HPDE6-E6E7 (cell line): ENCODE results near the gene MGAT5.
A peak's percentile ranks its signal among the peaks of the same experiment; 100 is the strongest.

ENCODE experiments used
- DNase-seq: peaks from one replicate; pipeline ENCODE4 v3.0.0; 2011; ENCODE audit warnings: missing footprints; ENCODE audit errors: extremely low spot score

Gene MGAT5

DNA sequence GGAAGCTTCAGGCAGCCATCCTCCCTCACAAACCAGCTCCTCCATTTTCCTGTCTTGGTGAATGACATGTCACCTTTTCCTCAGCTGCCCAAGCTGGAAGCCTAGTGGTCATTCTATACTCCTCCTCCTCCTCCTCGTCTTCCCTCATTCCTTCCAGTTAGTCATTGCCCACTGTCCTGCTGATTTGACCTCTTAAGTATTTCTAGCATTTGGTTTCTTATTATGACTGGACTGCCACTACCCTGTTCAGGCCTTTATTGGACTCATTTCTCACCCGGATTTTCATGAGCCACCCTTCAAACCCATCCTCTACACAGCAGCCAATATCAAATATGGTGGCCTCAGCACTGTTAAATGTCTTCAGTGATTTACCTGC is 21.9 kb upstream of the MGAT5 start:
- DNase-seq = no peak

DNA sequence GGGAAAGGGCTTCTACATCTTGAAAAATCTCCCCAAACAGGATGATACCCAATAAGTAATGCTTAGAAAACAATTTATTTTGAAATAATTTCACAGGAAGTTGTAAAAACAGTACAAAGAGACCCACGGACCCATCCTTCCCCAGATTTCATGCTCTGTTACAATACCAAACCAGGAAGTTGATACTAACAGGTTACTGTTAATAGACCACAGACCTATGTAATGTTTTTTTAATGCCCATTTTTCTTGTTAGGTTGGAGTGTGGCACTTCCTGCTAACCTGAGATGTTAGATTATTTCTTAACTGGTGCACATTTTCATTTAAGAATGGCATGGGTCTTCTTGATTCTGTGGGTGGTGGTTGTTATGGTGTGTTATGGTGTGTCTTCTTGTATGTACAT is 21.4 kb upstream of the MGAT5 start:
- DNase-seq = no peak

DNA sequence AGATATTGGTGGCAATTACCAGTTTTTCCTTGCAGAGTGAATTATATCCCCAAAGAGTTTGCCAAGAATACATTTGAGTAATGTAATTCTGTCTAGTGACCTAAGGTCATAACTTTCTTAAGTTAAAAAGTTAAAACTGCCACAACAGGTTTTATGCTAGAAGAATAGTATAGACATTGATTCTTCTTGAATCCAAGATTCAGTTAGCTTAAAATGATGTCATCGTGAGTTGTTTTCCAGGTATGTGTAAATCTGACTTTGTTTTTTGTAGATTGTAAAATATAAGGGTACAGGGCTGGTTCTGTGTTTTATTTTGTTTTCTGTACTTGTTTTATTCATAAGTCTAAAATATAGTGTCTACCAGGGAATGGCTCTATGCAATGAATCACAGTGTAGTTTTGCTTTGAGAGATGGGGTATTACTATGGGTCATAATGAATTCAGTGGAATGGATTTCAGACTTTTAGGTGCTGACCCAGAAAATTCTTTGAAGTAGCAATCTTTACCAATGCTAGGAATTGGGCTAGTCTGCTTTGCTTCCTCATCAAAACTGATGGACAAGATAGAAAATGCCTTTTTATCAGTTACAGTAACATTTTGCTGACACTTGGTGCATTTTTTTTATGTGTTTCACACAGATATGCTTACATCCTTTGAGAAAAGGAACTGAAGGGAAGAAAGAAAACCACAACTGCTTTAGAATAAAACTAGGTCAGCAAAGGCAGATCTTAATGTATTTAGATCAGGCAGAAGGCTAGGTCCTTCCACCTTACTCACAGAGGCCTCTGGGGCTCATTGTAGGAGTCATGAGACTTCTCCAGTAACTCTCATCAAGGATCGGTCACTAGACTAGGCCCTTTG is 20.8 kb upstream of the MGAT5 start:
- no peak for DNase-seq

DNA sequence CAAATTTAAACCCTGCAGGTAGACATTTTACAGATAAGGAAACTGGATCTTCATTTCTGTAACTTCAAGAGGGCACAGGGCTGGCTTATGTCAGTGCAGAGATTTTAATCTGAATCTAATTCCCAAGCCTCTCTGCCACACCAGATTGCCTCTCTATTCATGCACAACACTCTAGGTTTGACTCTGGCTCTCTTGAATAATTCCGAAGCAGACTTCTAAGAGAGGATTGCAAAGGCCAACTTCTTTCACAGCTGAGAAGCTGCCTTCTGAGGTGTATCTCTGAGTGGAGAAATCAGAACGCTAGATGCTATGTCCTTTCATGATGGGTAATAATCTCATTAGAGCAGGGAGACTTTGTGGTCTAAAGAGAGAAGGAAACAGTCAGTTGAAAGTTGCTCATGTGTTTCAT is 20.1 kb upstream of the MGAT5 start:
- no peak for DNase-seq

DNA sequence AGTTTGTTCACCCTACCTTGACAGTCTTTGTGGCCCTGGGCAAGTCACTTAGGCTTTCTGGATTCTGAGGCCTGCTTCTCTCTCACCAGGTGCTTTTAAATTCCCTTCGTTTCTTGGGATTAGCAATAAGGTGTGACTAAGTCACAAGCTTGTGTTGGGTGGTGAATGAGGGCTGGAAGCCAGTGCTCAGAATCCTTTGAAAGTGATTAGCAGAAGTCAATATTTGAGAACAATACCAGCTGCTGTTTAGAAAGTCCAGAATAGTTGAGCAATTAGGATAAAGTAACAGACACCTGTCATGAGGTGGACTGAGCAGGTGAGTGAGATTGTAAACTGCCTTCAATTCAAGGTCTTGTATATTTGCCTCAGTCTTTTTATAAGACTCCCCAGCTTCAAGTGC is 19.3 kb upstream of the MGAT5 start:
- no peak for DNase-seq

DNA sequence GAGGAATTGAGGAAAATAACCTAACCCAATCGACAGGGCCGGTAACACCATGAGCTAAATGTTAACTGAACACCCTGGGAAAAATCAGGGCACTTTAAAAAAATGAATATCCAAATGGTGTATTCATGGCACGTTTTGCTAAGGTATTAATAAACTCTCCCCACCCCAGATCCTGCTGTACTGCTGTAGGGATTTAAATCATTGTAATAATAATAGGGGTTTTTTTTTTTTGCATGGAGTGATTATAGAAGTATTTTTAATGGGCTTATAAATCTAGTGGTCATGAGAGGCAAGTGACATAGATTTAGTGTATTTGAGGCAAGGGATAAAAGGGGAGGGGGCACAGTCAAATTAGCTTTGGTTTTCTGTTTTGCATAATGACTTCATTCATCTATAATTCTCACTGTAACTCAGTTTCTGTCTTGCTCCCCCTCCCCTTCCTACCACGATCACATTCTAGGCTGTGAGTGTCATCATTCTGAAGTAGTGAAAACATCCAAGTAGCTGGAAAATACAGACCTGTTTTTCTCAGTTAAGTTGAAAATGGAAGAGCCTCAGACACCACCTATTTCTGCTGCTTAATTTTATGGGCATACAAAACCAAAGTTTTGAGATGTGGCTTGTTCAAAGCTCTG is 18.2 kb upstream of the MGAT5 start:
- no peak for DNase-seq

DNA sequence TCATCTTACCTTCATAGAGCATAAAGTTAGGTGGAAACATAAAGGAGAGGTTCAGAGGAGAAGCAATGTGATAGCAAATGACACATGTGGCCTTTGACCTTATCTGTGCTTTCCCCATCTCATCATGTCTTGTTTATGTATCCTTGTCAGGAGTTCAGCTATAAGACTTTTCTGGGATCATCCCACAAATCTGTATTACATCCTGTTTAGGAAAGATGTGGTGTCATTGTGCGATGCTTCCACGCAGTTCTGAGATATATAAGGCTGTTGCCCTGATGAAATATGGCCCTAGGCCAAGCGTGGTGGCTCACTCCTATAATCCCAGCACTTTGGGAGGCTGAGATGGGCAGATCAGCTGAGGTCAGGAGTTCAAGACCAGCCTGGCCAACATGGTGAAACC is 15.5 kb upstream of the MGAT5 start:
- no peak for DNase-seq

DNA sequence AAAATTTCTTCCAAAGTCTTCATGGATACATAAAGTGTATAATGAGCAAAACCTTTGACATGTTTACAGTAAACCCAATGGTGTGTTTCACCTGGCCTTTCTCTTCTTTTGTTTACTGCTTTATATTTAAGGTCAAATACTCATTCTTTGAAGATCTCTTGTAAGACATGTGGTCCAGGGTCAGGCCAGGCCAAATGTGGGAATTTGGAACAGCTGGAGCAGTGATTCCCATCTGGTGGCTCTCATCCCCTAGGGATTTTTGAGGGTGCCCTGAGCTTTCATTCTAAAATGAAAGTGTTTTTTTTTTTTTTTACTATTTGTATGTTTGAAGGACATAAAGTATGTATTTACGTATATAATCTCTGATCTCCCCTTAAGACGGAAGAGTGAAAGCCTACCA is 13.8 kb upstream of the MGAT5 start:
- DNase-seq = no peak

DNA sequence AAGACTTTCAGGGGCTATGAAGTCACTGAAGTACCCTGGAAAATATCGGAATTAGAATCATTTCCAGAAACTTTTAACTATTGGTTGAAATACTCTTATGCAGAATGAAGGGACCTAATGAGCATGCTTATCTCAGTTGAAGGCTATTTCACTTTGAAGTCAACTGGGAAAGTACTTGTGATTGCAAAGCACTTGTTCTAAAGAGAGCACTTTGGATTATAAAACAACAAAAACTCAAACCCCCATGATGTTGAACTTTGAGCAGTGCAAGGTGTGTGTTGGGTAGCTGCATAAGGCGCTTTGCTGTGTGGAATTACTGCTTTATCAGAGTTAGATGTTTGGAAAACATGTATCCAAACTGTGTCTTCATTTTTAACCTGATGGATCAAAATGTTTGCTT is 12.0 kb upstream of the MGAT5 start:
- DNase-seq = no peak

DNA sequence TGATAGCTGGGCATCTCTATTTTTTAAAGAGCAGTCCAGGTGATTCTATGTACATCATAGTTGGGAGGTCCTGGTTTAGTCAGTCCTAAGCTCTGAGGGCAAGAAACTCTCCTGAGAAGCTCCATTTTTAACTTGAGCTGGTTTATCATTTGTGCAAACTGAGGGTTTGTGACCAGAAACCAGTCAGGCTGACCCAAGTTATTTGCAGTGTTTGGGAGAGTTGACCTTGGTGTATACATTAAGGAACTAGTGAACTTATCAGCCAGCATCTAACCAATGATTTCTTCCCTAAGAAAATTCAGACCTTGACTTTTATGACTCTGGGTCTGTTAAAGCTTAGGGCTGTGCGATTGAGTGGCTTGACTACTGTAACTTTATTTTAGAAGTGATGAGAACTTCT is 10.6 kb upstream of the MGAT5 start:
- no peak for DNase-seq

DNA sequence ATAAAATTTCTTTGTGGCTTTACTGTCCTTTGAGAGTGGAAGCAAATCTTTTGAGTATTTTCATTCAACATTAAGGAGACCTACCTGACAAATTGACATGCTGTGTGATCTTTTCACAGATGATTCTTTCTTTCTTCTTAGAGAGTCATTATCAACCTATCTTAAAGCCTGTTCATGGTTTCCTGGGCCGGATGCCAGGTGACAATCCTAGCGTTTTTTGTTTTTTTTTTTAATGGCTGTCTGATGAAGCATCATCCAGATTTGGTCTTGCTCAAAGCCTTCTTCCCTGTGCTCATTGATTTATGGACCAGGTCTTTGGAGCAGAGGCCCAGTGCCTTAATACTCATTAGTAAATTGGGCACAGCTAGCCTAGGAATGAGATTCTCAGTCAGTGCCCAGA is 9.8 kb upstream of the MGAT5 start:
- DNase-seq = no peak

DNA sequence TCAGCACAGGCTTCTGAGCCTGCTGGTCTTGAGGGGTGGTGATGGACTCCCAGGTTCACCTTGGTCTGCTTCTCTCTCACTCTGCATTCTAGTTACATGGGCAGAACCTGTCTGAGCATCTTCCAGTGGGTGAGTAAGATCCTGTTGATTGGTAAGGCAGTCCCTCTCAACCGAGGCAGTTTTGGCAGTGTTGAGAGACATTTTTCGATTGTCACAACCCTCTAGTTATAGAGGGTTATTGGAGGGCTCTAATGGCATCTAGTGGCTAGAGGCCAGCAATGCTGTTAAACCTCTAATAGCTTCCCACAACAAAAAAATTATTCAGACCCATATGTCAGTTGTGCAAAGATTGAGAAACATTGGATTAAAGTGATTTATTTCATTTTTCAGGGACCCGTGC is 9.3 kb upstream of the MGAT5 start:
- DNase-seq = no peak

DNA sequence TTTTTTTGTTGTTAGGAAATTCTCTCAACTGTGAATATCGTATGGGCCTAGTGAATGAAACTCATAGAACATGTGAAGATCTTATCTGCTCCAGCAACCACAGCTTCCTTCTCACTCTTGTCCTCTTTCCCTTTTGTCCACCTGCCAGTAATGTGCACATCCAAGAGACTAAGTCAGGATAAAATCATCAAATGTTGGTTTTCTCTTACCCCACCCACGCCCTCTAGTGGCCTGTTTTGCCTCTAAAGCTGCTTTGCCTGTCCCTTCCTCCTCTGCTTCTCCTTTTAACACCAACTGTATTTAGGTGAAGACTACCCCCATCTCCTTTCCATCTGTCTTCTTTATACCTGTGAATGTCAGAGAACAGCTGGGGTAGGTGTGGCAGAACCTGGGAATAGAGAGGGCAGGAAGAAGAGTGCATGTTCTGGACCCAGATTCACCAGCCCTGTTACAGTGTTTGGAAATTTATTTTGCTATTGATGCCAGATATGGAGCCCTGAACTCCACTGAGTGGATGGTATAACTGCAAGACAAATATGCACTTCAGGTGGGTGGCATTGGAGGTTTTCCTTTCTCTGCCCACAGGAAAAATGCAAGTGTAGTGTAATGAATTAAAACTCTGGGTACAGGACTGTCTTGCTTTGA is 8.4 kb upstream of the MGAT5 start:
- DNase-seq = peak; percentile 28

DNA sequence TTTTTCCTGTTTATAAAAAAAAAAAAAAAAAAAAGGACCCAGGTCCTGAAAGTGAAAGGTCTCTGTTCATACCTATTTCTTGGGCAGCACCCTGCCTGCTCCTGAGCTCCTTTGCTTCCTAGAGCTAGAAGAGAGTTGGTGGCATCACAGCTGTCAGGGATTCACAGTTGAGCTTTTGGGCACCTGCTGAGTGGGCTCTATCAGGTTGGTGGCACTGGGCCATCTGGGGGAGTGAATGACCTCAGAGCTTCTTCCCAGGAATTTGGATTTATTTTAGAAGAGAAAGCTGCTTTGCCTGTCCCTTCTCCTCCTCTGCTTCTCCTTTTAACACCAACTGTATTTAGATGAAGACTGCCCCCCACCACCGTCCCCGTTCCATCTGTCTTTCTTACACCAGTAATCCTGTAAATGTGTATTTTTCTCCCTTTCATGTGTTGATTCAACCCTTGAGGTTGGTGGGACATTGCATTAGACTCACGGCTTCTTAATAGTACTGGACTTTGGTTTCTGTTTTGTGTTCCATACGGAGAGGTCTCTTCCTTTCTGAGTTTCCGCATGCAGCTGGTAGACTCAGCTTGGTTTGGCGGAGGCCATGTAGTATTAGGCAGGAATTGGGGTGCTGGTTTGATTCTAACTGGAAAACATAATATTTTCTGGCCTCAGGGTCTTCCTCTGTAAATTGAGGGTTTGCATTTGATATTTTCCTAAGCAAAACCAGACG is 7.6 kb upstream of the MGAT5 start:
- no peak for DNase-seq

DNA sequence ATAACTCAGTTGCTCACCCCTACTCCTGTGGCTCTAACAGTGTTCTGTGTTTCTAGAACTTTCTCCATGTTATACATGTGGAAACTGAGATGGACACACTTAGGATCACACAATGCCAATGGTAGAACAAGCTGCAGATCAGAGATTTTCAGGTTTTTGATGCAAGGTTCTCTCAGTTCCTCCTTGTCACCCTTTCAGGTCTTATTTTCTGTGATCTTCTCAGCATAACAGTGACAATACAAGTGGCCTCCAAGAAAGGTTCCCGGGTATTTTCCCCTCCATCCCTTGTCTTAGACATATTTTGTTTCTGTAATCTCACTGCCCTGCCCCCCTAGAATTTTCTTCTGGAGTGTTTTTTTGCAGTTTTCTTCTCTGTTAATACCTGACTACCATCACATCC is 6.2 kb upstream of the MGAT5 start:
- no peak for DNase-seq

DNA sequence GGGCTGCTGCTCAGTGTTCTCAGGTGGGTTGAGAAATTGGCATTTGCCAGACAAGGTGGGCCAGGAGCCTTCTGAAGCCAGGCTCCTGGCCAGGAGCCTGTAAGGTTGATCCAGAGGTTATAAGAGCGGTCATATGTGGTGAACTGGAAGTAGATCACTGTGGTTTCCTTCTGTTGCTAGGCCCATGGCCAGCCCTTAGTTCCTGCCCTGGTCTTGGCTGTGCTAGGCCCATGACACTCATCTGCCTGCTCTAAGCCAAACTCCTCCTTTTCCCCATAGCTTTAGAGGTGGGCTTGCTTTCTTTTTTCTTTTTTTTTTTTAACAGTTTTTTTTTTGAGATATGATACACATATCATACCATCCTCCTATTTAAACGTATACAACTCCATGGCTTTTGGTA is 5.0 kb upstream of the MGAT5 start:
- DNase-seq = no peak

DNA sequence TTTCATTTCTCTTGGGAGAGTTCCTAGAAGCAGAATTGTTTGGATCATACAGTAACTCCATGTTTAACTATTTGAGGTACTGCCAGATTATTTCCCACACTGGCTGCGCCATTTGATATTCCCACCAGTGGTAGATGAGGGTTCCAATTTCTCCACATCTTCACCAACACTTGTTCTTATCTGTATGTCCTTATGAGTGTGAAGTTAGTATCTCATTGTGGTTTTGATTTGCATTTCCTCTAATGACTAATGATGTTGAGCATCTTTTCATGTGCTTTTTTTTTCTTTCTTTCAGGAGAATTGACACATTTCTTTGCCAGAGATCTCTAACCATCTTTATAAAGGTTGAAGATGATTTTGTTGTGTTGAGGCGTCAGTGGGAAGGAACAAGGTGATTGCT is 4.1 kb upstream of the MGAT5 start:
- no peak for DNase-seq

DNA sequence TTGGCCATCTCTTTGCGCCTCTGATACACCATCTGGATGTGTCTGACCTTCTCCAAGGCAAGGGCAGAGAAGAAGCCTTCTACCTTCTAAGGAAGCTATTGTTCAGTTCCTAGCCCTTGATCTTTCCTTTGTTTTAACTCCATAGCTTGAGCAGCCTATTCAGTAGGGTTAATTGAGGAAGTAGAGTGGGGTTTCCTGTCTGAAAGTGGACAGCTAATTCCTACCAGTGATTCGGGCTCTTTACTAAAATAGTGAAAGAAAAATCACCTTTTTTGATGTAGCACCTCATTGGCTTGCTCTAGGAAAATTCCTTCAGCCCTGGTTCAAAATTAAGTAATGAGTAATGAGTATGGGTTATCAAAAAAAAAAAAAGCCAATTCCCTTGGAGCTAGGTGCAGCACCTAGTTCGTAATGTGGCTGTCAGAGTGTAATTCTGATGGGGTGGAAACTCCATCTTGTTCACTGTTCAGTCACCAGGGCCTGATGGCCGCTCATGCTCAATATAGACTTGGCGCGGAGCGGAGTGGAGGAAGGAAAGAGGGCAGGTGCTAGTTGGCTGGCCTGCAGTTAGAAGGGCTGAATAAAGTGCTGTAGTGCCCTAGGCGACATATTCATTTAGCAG is 2.9 kb upstream of the MGAT5 start:
- no peak for DNase-seq

DNA sequence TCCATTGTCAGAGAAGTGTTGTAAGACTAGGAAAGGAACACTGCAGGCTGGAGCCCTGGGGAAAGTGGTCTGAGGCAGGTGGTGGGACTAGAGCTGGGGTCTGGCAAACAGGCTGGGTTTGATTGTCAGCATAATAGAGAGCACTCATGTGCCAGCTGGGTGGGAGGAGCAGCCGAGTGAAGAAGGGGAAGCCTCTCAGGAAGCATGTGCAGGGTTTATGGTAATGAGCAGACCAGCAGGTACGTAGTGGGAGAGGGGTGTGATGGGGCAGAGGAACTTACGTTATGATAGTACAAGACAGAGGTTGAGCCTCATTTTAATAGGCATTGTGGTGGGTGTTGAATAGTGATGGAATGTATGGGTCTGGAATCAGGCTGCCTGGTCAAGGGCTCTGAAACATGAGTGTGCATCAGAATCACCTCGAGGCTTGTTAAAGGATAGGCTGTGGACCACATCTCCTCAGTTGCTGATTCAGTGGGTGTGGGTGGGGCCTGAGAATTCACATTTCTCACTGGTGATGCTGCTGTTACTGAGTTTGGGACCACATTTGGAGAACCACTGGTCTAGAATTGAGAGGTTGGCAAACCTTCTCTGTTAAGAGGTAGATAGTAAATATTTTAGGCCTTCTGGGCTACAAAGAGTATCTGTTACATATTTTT is 1.7 kb upstream of the MGAT5 start:
- DNase-seq = no peak

DNA sequence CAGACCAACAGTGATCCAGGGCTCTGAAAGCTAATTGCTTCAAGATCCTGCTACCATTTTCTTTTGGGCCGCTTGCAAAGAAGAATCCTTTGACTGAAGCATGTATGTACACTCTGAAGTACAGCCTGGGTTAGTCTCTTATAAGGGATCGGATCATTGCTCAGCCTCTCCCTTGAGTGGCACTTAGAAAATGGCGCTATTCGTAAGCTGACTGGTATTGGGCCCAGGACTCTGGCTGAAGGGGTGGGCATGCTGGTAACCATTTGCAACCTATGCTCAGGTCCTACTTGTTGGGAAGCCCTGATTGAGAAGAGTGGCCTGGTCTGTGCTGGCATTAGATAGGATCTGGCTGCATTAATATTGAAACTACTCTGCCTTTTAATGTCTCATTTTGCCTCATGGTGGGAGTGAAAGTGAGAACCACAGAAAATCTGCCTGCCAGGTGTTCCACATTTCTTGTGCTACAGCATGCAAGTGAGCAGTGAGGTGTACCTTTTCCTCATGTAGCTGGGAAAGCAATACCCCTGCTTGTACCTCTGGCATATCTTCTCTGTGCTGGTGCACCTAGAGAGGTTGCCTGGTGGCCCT is 661 bp upstream of the MGAT5 start:
- DNase-seq = no peak

DNA sequence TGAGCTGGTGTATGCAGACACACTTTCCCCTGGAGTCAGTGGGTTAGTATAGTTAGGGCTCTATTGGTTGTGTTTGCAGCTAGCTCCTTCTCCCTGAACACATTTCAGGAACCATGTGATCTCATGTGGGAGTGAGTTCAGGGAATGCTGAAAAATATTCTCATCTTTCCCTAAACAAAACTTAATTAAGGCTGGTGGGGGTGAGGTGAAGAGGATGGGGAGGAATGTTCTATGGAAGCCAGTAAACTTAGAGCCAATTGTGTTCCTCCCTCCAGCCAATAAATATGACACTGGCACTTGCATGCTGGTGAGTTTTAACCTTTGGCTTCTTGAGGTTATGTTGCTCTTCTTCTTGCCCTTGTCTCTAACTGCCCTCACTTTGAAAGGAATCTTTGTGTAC is 952 bp downstream of the MGAT5 start:
- no peak for DNase-seq
